Measurements from ENCODE around the gene SNPH. TPM values are rescaled to one million over a fixed set of nuclear protein-coding genes. Genes with fewer than 3 reads are reported as not detected.

The SNPH gene
- total and polyA plus RNA-seq, 3 experiments from 2014 or later: 3.2 to 5.8 (median 3.5) TPM

DNA sequence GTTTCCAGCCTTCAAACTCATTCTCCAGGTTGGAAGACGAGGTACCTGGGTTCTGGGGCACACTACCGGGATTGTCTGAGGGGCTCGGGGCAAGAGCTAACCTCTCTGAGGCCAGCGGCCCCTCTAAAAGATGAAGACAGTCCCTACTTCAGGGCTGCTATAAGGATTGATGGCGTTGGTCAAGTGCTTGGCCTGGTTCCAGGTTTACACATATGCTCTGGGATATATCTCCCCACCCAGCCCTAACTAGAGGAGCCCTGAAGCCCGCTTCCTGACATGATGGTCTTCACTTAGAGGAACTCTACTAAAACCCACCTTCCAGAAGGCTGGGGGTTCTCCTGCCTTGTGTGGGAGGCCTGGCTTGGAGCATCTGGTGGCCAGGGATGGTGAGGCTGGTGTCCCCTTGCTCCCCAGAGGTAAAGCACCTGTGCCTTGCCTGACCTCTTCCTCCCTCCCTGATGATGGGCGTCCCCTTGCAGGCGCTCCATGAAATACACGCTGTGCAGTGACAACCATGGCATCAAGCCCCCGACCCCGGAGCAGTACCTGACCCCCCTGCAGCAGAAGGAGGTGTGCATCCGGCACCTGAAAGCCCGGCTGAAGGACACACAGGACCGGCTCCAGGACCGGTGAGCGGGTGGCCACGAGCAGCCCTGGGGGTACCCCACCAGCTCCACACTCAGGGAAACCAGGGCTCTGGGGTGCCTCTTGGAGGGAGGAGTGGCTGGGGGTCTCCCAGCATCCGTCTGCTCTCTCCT lies 34.2 kb downstream of the SNPH start:
- H3K4me3 Mint-ChIP-seq: no peak overlapping the region
- H3K36me3 Mint-ChIP-seq: peaks cover 0 to 40% (median 10%) of the 10 kb centered on the region in 3 donors
- DNase-seq: no peak
- H3K27me3 Mint-ChIP-seq: no peaks in the 10 kb centered on the region
- H3K4me1 ChIP-seq (ENCODE audit: insufficient read depth, low read length): peaks cover 19% of the 10 kb centered on the region
- no peaks in the 10 kb centered on the region for H3K9me3 ChIP-seq (ENCODE audit: low read length)
- H3K4me1 Mint-ChIP-seq: peaks cover 8 to 24% (median 13%) of the 10 kb centered on the region in 3 donors
- H3K4me3 ChIP-seq (ENCODE audit: low read length): no peak overlapping the region
- H3K27ac ChIP-seq (ENCODE audit: low read depth, low read length): no peak overlapping the region
- no peaks in the 10 kb centered on the region for H3K36me3 ChIP-seq (ENCODE audit: insufficient read depth, low read length)
- POLR2A ChIA-PET: interaction anchor here (1.3 kb wide), 1 partner anchor 34 kb away, joined by 3 read pairs; the partner anchor contains the start of gene SNPH
- peak overlapping the region in 3 of 8 donors; percentile 41 to 91 (median 86) for H3K27ac Mint-ChIP-seq
- H3K27me3 ChIP-seq (ENCODE audit: insufficient read depth, low read length, poor library complexity, severe bottlenecking): no peaks in the 10 kb centered on the region
- H3K9me3 Mint-ChIP-seq: no peaks in the 10 kb centered on the region
- CTCF ChIA-PET: interaction anchor here (0.8 to 1.5 kb wide), 7 partner anchors 11 to 477 kb away, joined by 3 to 5 read pairs (median 4); partner anchors contain the start of gene SNPH

DNA sequence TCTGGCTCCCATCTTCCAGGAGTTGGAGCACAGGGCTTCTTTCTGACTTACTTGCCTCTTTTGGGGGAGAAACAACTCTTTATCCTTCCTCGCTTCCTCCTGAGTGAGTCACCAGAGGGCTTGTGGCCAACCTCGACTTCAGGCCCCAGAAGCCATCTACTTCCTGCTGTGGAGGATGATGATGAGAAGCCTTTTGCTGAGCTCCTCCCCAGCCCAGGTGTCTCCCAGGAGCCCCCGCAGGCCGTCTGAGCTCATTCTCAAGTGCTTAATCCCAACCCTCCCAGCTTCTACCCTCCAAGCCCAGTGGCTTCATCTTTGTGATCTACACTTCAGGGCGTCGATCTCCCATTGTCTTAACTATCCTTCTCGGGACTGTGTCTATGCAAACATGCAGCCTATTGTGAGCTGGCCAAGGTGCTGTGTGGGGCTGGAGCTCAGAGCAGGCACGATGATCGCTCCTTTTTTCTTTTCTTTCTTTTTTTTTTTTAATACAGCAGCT lies 35.0 kb downstream of the SNPH start:
- DNase-seq: peak in 3 of 5 donors; percentile 16 to 69 (median 61)
- Histone ChIP-seq H3K36me3 (ENCODE audit: insufficient read depth, low read length) (no peaks in the 10 kb centered on the region), H3K27ac (ENCODE audit: low read depth, low read length) (no peak overlapping the region), H3K9me3 (ENCODE audit: low read length) (no peaks in the 10 kb centered on the region), H3K27me3 (ENCODE audit: insufficient read depth, low read length, poor library complexity, severe bottlenecking) (no peaks in the 10 kb centered on the region), H3K4me3 (ENCODE audit: low read length) (no peak overlapping the region), H3K4me1 (ENCODE audit: insufficient read depth, low read length) (peaks cover 19% of the 10 kb centered on the region)
- peak overlapping the region in 7 of 8 donors; percentile 47 to 89 (median 84) for H3K27ac Mint-ChIP-seq
- ChIA-PET CTCF (interaction anchor here (0.8 to 1.5 kb wide), 6 partner anchors 10 to 476 kb away, joined by 3 to 5 read pairs (median 4); partner anchors contain the start of gene SNPH), POLR2A (interaction anchor here (1.3 kb wide), 1 partner anchor 35 kb away, joined by 3 read pairs; the partner anchor contains the start of gene SNPH)
- H3K36me3 Mint-ChIP-seq: peaks cover 0 to 45% (median 13%) of the 10 kb centered on the region in 3 donors
- no peaks in the 10 kb centered on the region for H3K9me3 Mint-ChIP-seq
- H3K4me1 Mint-ChIP-seq: peaks cover 8 to 24% (median 13%) of the 10 kb centered on the region in 3 donors
- H3K4me3 Mint-ChIP-seq: peak overlapping the region in 5 of 7 donors; percentile 5 to 67 (median 47)
- H3K27me3 Mint-ChIP-seq: no peaks in the 10 kb centered on the region

- Mint-ChIP-seq H3K4me3 (no peak overlapping the region), H3K4me1 (peaks cover 8 to 24% (median 13%) of the 10 kb centered on the region in 3 donors), H3K27me3 (no peaks in the 10 kb centered on the region), H3K9me3 (no peaks in the 10 kb centered on the region), H3K27ac (peak overlapping the region in 1 of 8 donors; percentile 37), H3K36me3 (peaks cover 0 to 43% (median 11%) of the 10 kb centered on the region in 3 donors)
- no peak overlapping the region for H3K4me3 ChIP-seq (ENCODE audit: low read length)
- H3K36me3 ChIP-seq (ENCODE audit: insufficient read depth, low read length): no peaks in the 10 kb centered on the region
- H3K27ac ChIP-seq (ENCODE audit: low read depth, low read length): no peak overlapping the region
- POLR2A ChIA-PET: no interaction called here
- H3K4me1 ChIP-seq (ENCODE audit: insufficient read depth, low read length): peaks cover 19% of the 10 kb centered on the region
- H3K27me3 ChIP-seq (ENCODE audit: insufficient read depth, low read length, poor library complexity, severe bottlenecking): no peaks in the 10 kb centered on the region
- no peaks in the 10 kb centered on the region for H3K9me3 ChIP-seq (ENCODE audit: low read length)
- no peak for DNase-seq
- CTCF ChIA-PET: no interaction called here
These were observed 36.8 kb downstream of the SNPH start for GRCh38 chr20:1302685-1303541.

DNA sequence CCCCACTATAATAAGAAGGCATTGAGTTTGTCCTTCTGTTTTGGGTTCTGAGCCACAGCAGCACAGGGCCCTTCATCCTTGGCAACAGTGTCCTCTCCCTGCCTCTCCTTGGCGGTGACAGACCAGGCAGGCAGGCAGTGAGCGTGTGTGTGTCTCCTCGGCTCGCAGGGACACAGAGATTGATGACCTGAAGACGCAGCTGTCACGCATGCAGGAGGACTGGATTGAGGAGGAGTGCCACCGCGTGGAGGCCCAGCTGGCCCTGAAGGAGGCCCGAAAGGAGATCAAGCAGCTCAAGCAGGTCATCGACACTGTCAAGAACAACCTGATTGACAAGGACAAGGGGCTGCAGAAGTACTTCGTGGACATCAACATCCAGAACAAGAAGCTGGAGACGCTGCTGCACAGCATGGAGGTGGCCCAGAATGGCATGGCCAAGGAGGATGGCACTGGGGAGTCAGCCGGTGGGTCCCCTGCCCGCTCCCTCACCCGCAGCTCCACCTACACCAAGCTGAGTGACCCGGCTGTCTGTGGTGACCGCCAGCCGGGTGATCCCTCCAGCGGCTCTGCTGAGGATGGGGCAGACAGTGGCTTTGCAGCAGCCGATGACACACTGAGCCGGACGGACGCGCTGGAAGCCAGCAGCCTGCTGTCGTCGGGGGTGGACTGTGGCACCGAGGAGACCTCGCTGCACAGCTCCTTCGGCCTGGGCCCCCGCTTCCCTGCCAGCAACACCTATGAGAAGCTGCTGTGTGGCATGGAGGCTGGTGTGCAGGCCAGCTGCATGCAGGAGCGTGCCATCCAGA lies 38.8 kb downstream of the SNPH start:
- peaks cover 15% of the 10 kb centered on the region for H3K4me1 ChIP-seq (ENCODE audit: insufficient read depth, low read length)
- POLR2A ChIA-PET: no interaction called here
- H3K9me3 Mint-ChIP-seq: no peaks in the 10 kb centered on the region
- no peak overlapping the region for H3K4me3 Mint-ChIP-seq
- no peaks in the 10 kb centered on the region for H3K36me3 ChIP-seq (ENCODE audit: insufficient read depth, low read length)
- H3K4me3 ChIP-seq (ENCODE audit: low read length): no peak overlapping the region
- H3K27ac Mint-ChIP-seq: peak overlapping the region in 2 of 8 donors; percentile 13 to 15
- no peak overlapping the region for H3K27ac ChIP-seq (ENCODE audit: low read depth, low read length)
- no peak for DNase-seq
- H3K4me1 Mint-ChIP-seq: peaks cover 8 to 15% (median 11%) of the 10 kb centered on the region in 3 donors
- CTCF ChIA-PET: no interaction called here
- no peaks in the 10 kb centered on the region for H3K9me3 ChIP-seq (ENCODE audit: low read length)
- no peaks in the 10 kb centered on the region for H3K27me3 ChIP-seq (ENCODE audit: insufficient read depth, low read length, poor library complexity, severe bottlenecking)
- H3K36me3 Mint-ChIP-seq: peaks cover 0 to 42% (median 11%) of the 10 kb centered on the region in 3 donors
- H3K27me3 Mint-ChIP-seq: no peaks in the 10 kb centered on the region

GRCh38 chr20:1305712-1306111 lies 39.6 kb downstream of the SNPH start:
- H3K36me3 ChIP-seq (ENCODE audit: insufficient read depth, low read length): no peaks in the 10 kb centered on the region
- Mint-ChIP-seq H3K36me3 (peaks cover 0 to 42% (median 11%) of the 10 kb centered on the region in 3 donors), H3K4me3 (no peak overlapping the region), H3K4me1 (peaks cover 7% of the 10 kb centered on the region in 3 donors), H3K27me3 (no peaks in the 10 kb centered on the region), H3K27ac (no peak overlapping the region), H3K9me3 (no peaks in the 10 kb centered on the region)
- no peaks in the 10 kb centered on the region for H3K27me3 ChIP-seq (ENCODE audit: insufficient read depth, low read length, poor library complexity, severe bottlenecking)
- no peak overlapping the region for H3K27ac ChIP-seq (ENCODE audit: low read depth, low read length)
- ChIA-PET CTCF (no interaction called here), POLR2A (no interaction called here)
- H3K4me3 ChIP-seq (ENCODE audit: low read length): no peak overlapping the region
- H3K4me1 ChIP-seq (ENCODE audit: insufficient read depth, low read length): peaks cover 7% of the 10 kb centered on the region
- no peaks in the 10 kb centered on the region for H3K9me3 ChIP-seq (ENCODE audit: low read length)
- no peak for DNase-seq

GRCh38 chr20:1306316-1307135 lies 40.4 kb downstream of the SNPH start:
- peaks cover 0 to 38% (median 11%) of the 10 kb centered on the region in 3 donors for H3K36me3 Mint-ChIP-seq
- no peak overlapping the region for H3K27ac Mint-ChIP-seq
- no peak overlapping the region for H3K4me3 Mint-ChIP-seq
- H3K27me3 ChIP-seq (ENCODE audit: insufficient read depth, low read length, poor library complexity, severe bottlenecking): no peaks in the 10 kb centered on the region
- H3K9me3 Mint-ChIP-seq: no peaks in the 10 kb centered on the region
- H3K27me3 Mint-ChIP-seq: no peaks in the 10 kb centered on the region
- peak in 1 of 5 donors; percentile 8 for DNase-seq
- no peaks in the 10 kb centered on the region for H3K36me3 ChIP-seq (ENCODE audit: insufficient read depth, low read length)
- H3K9me3 ChIP-seq (ENCODE audit: low read length): no peaks in the 10 kb centered on the region
- H3K27ac ChIP-seq (ENCODE audit: low read depth, low read length): no peak overlapping the region
- H3K4me3 ChIP-seq (ENCODE audit: low read length): no peak overlapping the region
- CTCF ChIA-PET: no interaction called here
- H3K4me1 ChIP-seq (ENCODE audit: insufficient read depth, low read length): no peaks in the 10 kb centered on the region
- no peaks in the 10 kb centered on the region for H3K4me1 Mint-ChIP-seq
- POLR2A ChIA-PET: no interaction called here

DNA sequence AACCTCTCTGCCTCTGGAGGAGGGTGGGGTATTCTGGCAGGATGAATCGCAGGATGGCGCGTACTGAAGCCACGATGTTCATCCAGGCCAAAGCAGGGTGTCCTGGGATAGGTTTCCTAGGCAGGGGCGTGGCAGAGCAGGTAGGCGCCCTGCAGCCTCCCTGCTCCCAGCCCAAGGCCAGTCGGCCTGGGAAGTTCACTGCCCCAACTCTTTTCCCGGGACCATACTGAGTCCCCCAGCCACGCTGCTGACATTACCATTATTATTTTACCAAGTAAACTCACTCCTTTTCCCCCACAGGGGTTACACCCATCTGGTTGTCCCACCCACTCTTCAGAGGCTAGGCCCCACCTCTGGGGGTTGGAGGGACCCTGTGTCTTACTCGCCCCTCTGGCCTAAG lies 41.1 kb downstream of the SNPH start:
- CTCF ChIA-PET: no interaction called here
- Histone ChIP-seq H3K36me3 (ENCODE audit: insufficient read depth, low read length) (no peaks in the 10 kb centered on the region), H3K4me1 (ENCODE audit: insufficient read depth, low read length) (no peaks in the 10 kb centered on the region), H3K27ac (ENCODE audit: low read depth, low read length) (no peak overlapping the region), H3K4me3 (ENCODE audit: low read length) (no peak overlapping the region), H3K9me3 (ENCODE audit: low read length) (no peaks in the 10 kb centered on the region), H3K27me3 (ENCODE audit: insufficient read depth, low read length, poor library complexity, severe bottlenecking) (no peaks in the 10 kb centered on the region)
- H3K9me3 Mint-ChIP-seq: no peaks in the 10 kb centered on the region
- POLR2A ChIA-PET: no interaction called here
- no peak overlapping the region for H3K27ac Mint-ChIP-seq
- peaks cover 0 to 38% (median 11%) of the 10 kb centered on the region in 3 donors for H3K36me3 Mint-ChIP-seq
- peak in 1 of 5 donors; percentile 16 for DNase-seq
- H3K4me1 Mint-ChIP-seq: no peaks in the 10 kb centered on the region
- H3K4me3 Mint-ChIP-seq: no peak overlapping the region
- no peaks in the 10 kb centered on the region for H3K27me3 Mint-ChIP-seq

All from CD8-positive, alpha-beta memory T cell (primary cell).